ENCODE measurements around the gene PRKAR2B. TPM values are rescaled to one million over a fixed set of nuclear protein-coding genes. Genes with fewer than 3 reads are reported as not detected.
A peak's percentile ranks its signal among the peaks of the same experiment; 100 is the strongest.

PRKAR2B gene
- polyA plus RNA-seq, 3 donors: 2.5 to 5.6 (median 3.5) TPM

GRCh38 chr7:107079212-107079940 is 34.9 kb downstream of the PRKAR2B start:
- peaks cover 0 to 3% (median 0%) of the 10 kb centered on the region in 7 donors for H3K9me3 Mint-ChIP-seq
- DNase-seq: no peak
- Histone ChIP-seq H3K9ac (ENCODE audit: insufficient read depth, low read length, poor library complexity, severe bottlenecking) (no peak overlapping the region), H4K20me1 (ENCODE audit: insufficient read depth, low read length) (no peaks in the 10 kb centered on the region), H3K9me3 (replicated peaks in 1 of 2; ENCODE audit: control insufficient read depth in 1 of 2, insufficient read depth in 1 of 2, low read length in 2 of 2) (no peaks in the 10 kb centered on the region), H3K36me3 (replicated peaks in 1 of 2; ENCODE audit: control insufficient read depth in 1 of 2, insufficient read depth in 2 of 2, low read length in 2 of 2) (no peaks in the 10 kb centered on the region), H3K27me3 (ENCODE audit: control insufficient read depth in 2 of 2, insufficient read depth in 2 of 2, low read length in 2 of 2) (no peaks in the 10 kb centered on the region), H3K27ac (ENCODE audit: low read depth in 1 of 2, low read length in 2 of 2) (no peak overlapping the region), H3K4me1 (ENCODE audit: control insufficient read depth in 1 of 2, insufficient read depth in 2 of 2, low read length in 2 of 2) (peaks cover 6 to 12% of the 10 kb centered on the region in 2 donors), H2AFZ (ENCODE audit: insufficient read depth, low read depth, low read length, poor library complexity, severe bottlenecking) (no peak overlapping the region), H3K79me2 (ENCODE audit: insufficient read depth, low read length) (no peaks in the 10 kb centered on the region), H3K4me3 (replicated peaks in 1 of 3; ENCODE audit: low read depth in 2 of 3, low read length in 3 of 3) (no peak overlapping the region), H3K4me2 (replicated peaks; ENCODE audit: extremely low read depth, low read length, poor library complexity, severe bottlenecking) (no peak overlapping the region)
- no peak for TF ChIP-seq CTCF (IDR thresholded peaks at IDR 0.05)
- H3K36me3 Mint-ChIP-seq: peaks cover 8 to 9% of the 10 kb centered on the region in 2 donors
- WGBS (ENCODE audit: insufficient coverage): 92% methylated on average over 5 of the region's 11 CpGs
- no peak overlapping the region for H3K27ac Mint-ChIP-seq
- H3K27me3 Mint-ChIP-seq (ENCODE audit: low read depth in 3 of 3): peaks cover 0 to 2% (median 0%) of the 10 kb centered on the region in 3 donors
- no peak overlapping the region for H3K4me3 Mint-ChIP-seq
- intact Hi-C loops (cut with micrococcal nuclease): no loop called here
- H3K4me1 Mint-ChIP-seq: peaks cover 16% of the 10 kb centered on the region

- Histone ChIP-seq H3K4me3 (replicated peaks in 1 of 3; ENCODE audit: low read depth in 2 of 3, low read length in 3 of 3) (no peak overlapping the region), H3K36me3 (replicated peaks in 1 of 2; ENCODE audit: control insufficient read depth in 1 of 2, insufficient read depth in 2 of 2, low read length in 2 of 2) (no peaks in the 10 kb centered on the region), H3K27me3 (ENCODE audit: control insufficient read depth in 2 of 2, insufficient read depth in 2 of 2, low read length in 2 of 2) (no peaks in the 10 kb centered on the region), H3K79me2 (ENCODE audit: insufficient read depth, low read length) (no peaks in the 10 kb centered on the region), H3K4me2 (replicated peaks; ENCODE audit: extremely low read depth, low read length, poor library complexity, severe bottlenecking) (no peak overlapping the region), H3K4me1 (ENCODE audit: control insufficient read depth in 1 of 2, insufficient read depth in 2 of 2, low read length in 2 of 2) (peaks cover 6 to 12% of the 10 kb centered on the region in 2 donors), H2AFZ (ENCODE audit: insufficient read depth, low read depth, low read length, poor library complexity, severe bottlenecking) (no peak overlapping the region), H4K20me1 (ENCODE audit: insufficient read depth, low read length) (no peaks in the 10 kb centered on the region), H3K9ac (ENCODE audit: insufficient read depth, low read length, poor library complexity, severe bottlenecking) (no peak overlapping the region), H3K9me3 (replicated peaks in 1 of 2; ENCODE audit: control insufficient read depth in 1 of 2, insufficient read depth in 1 of 2, low read length in 2 of 2) (no peaks in the 10 kb centered on the region), H3K27ac (ENCODE audit: low read depth in 1 of 2, low read length in 2 of 2) (no peak overlapping the region)
- no peak for TF ChIP-seq CTCF (IDR thresholded peaks at IDR 0.05)
- H3K27ac Mint-ChIP-seq: peak overlapping the region in 1 of 7 donors; percentile 10
- peaks cover 0 to 2% (median 0%) of the 10 kb centered on the region in 3 donors for H3K27me3 Mint-ChIP-seq (ENCODE audit: low read depth in 3 of 3)
- peaks cover 16% of the 10 kb centered on the region for H3K4me1 Mint-ChIP-seq
- intact Hi-C loops (cut with micrococcal nuclease): no loop called here
- no peak for DNase-seq
- H3K36me3 Mint-ChIP-seq: peaks cover 8 to 9% of the 10 kb centered on the region in 2 donors
- peaks cover 0 to 3% (median 0%) of the 10 kb centered on the region in 7 donors for H3K9me3 Mint-ChIP-seq
- no peak overlapping the region for H3K4me3 Mint-ChIP-seq
- 80% methylated on average over 4 of the region's 4 CpGs for WGBS (ENCODE audit: insufficient coverage)
These were observed 35.6 kb downstream of the PRKAR2B start for GRCh38 chr7:107080099-107080505.

Measured in CD14-positive monocyte (primary cell).